GM12801 (cell line): ENCODE data around the gene CRADD.

Source experiments
- TF ChIP-seq, protein P1 (sequence below): IDR thresholded peaks from one replicate; pipeline ENCODE4 v1.5.1; 2011; ENCODE audit warnings: control low read depth; ENCODE audit not compliant: insufficient read length; ENCODE audit errors: extremely low read depth

Gene CRADD

GRCh38 chr12:93856611-93857010, 179.4 kb downstream of the CRADD start:
- TF ChIP-seq, protein P1, sequence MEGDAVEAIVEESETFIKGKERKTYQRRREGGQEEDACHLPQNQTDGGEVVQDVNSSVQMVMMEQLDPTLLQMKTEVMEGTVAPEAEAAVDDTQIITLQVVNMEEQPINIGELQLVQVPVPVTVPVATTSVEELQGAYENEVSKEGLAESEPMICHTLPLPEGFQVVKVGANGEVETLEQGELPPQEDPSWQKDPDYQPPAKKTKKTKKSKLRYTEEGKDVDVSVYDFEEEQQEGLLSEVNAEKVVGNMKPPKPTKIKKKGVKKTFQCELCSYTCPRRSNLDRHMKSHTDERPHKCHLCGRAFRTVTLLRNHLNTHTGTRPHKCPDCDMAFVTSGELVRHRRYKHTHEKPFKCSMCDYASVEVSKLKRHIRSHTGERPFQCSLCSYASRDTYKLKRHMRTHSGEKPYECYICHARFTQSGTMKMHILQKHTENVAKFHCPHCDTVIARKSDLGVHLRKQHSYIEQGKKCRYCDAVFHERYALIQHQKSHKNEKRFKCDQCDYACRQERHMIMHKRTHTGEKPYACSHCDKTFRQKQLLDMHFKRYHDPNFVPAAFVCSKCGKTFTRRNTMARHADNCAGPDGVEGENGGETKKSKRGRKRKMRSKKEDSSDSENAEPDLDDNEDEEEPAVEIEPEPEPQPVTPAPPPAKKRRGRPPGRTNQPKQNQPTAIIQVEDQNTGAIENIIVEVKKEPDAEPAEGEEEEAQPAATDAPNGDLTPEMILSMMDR, result no peak

DNA sequence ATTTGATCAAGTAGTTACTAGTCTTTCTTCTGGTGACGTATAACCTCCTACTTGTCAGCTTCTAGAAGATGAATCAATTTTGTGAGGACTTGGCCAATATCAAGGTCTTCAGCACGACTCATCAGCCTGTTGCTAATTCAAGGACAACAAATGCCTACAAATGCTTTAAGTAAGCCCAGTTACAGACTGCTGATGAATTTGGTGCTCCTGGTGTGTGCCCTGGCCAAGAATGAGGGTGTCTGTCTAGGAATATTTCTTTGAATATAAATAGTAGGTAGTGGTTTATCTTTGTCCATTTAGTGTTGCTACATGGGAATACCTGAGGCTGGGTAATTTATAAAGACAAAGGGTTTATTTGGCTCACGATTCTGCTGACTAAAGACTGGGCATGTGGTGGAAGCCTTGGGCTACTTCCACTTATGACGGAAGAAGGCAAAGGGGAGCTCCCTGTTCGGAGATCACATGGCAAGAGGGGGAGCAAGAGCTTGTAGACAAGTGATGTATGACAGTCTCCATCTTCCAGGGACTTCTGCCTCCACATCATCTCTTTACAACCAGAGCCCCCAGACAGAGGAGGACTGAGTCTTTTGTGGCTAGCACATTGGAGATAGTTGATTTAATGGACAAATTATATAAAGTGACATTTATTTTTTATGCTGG, 180.2 kb downstream of the CRADD start:
- TF ChIP-seq, protein P1, result no peak

DNA sequence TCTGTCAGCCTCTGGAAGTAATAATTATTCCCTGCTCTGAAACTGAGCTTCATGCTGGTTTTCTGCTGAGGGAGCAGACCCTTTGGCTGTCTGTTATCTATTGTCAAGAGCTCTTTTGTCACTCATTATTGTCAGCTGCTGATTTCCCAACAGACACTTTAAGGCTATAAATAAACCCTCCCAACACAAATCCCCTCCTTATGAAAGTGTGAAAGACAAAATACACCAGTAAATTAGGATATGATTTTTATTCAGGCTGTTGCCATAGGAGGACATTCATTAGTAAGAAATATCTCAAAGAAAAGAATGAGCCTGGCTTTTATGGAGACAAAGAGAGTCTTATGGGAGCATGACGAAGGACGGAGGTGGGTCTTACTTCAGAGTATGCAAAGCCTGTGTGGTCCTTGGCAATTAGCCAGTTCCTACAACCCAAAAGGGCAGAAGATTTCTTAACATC, 180.8 kb downstream of the CRADD start:
- TF ChIP-seq, protein P1, result no peak

DNA sequence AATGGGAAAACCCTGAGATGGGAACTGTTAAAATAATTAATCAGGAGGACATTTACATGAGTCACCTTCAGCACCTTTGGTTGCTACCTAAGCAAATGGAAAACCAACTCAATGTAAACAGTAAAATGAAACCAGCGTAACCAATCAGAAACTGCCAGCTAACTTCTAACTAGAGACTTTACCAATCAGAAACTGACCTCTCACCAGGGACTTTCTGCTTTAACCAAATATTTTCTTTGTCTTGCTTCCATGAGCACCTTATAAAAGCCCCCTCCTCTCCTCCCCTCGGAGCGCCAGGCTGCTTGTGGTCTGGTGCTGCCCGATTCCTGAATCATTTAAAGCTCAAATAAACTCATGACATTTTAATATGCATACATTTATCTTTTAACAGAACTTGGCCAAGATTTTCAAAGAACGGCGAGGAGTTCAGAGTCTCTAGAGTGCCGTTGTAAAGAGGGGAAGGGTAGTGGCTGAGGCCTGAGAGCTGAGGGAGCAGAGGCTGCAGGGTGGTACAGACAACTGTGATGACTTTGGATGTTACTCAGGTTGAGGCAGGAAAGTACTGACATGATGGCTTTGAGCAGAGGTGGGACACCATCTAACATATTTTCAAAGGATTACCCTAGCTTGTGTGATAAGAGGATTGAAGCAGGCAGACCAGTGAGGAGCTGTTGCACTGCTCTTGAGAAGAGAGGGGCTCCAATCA, 183.6 kb downstream of the CRADD start:
- TF ChIP-seq, protein P1, result no peak

DNA sequence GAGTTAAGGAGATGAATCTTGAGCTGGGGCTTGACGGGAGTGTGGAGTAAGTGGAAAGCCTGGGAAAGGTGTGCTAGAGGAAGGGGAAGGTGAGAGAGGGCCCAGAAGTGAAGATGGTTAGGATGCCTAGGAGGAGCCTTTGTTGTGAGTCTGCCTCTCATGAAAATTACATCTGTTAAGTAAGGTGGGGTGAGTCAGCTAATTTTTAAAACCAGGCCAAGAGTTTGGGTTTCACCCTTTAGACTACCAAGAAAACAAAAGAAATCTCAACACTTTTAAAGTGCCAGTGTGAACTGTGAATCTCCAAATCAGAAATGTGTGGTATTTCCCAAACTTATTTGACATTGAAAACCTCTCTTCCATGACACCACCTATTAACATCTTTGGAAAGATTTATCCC, 185.2 kb downstream of the CRADD start:
- TF ChIP-seq, protein P1, result no peak

GRCh38 chr12:93865751-93866150, 188.6 kb downstream of the CRADD start:
- TF ChIP-seq, protein P1, result no peak

- TF ChIP-seq, protein P1, result no peak
Measured at GRCh38 chr12:93868771-93869170, 191.6 kb downstream of the CRADD start.
